ENCODE data around the gene PKN1. TPM values are rescaled to one million over a fixed set of nuclear protein-coding genes. Genes with fewer than 3 reads are reported as not detected.
"Not testable (repeated sequence)": the region's sequence is repeated elsewhere in the genome, so short reads cannot be mapped to it uniquely, and the experiment has no call there.

Gene PKN1
- total and polyA plus RNA-seq, 2 of the 13 experiments (the other 11 are each of a cell fraction or from before 2014, with no cell fraction given): 45.7 to 54.5 TPM

GRCh38 chr19:14403145-14403930, 29.8 kb upstream of the PKN1 start:
- H3K4me3 ChIP-seq (replicated peaks in 1 of 3; ENCODE audit: insufficient read depth in 1 of 3, low read depth in 2 of 3, low read length in 3 of 3); H4K20me1 ChIP-seq (ENCODE audit: insufficient read depth, low read length); H3K9ac ChIP-seq (ENCODE audit: insufficient read depth, low read depth, low read length); CTCF ChIA-PET (ENCODE audit: low intra/inter-chr PET ratio, low total read pairs); H3K9me3 ChIP-seq (ENCODE audit: low read length); H3K27me3 ChIP-seq (ENCODE audit: control insufficient read depth in 1 of 2, insufficient read depth in 2 of 2, low read length in 2 of 2); POLR2A ChIA-PET; ATAC-seq; FAIRE-seq; H2AFZ ChIP-seq (ENCODE audit: low read length); DNase-seq (ENCODE audit: low spot score); BruUV-seq (replicated peaks); intact Hi-C loops (cut with micrococcal nuclease; ENCODE audit: unreplicated experiment); H3K4me2 ChIP-seq (ENCODE audit: low read depth, low read length); H3K79me2 ChIP-seq (ENCODE audit: insufficient read depth, low read length); H3K36me3 ChIP-seq (replicated peaks in 1 of 2; ENCODE audit: control insufficient read depth in 1 of 2, insufficient read depth in 2 of 2, low read length in 2 of 2); H3K27ac ChIP-seq (ENCODE audit: extremely low read length, insufficient read depth, low read length): not testable (repeated sequence)
- WGBS (ENCODE audit: low lambda C conversion rate): 61% methylated on average over 15 of the region's 15 CpGs
- H3K4me1 ChIP-seq (ENCODE audit: insufficient read depth, low read length): 0 out of 2 replicates have a peak, but pooled peaks cover 10% of the 10 kb centered on the region
- in situ Hi-C loops (cut with HindIII; ENCODE audit: extremely low pct_ligation_motif_present, low pct_unique_long_range_greater_than_20kb): loop anchor here (25.0 kb wide), 1 partner anchor 516 kb away; the partner anchor contains the start of gene NANOS3

- H3K36me3 ChIP-seq (replicated peaks in 1 of 2; ENCODE audit: control insufficient read depth in 1 of 2, insufficient read depth in 2 of 2, low read length in 2 of 2): peaks cover 8 to 18% of the 10 kb centered on the region in 2 experiments; a peak in 3 of 5 replicates
- 0 out of 2 replicates have a peak, but pooled peaks cover 10% of the 10 kb centered on the region for H3K4me1 ChIP-seq (ENCODE audit: insufficient read depth, low read length)
- ChIA-PET POLR2A (no interaction called here), CTCF (ENCODE audit: low intra/inter-chr PET ratio, low total read pairs) (no interaction called here)
- WGBS (ENCODE audit: low lambda C conversion rate): 77% methylated on average over 6 of the region's 9 CpGs
- intact Hi-C loops (cut with micrococcal nuclease; ENCODE audit: unreplicated experiment): no loop called here
- no peak for ATAC-seq
- BruUV-seq (replicated peaks): no TSS peak
- DNase-seq (ENCODE audit: low spot score): no peak
- in situ Hi-C loops (cut with HindIII; ENCODE audit: extremely low pct_ligation_motif_present, low pct_unique_long_range_greater_than_20kb): loop anchor here (25.0 kb wide), 1 partner anchor 517 kb away; the partner anchor contains the start of gene NANOS3
- no peaks in the 10 kb centered on the region for H3K79me2 ChIP-seq (ENCODE audit: insufficient read depth, low read length)
- no peaks in the 10 kb centered on the region for H4K20me1 ChIP-seq (ENCODE audit: insufficient read depth, low read length)
- H3K27me3 ChIP-seq (ENCODE audit: control insufficient read depth in 1 of 2, insufficient read depth in 2 of 2, low read length in 2 of 2): no peaks in the 10 kb centered on the region
- H3K9me3 ChIP-seq (ENCODE audit: low read length): no peaks in the 10 kb centered on the region
- no peak overlapping the region for H2AFZ ChIP-seq (ENCODE audit: low read length)
- H3K27ac ChIP-seq (ENCODE audit: extremely low read length, insufficient read depth, low read length): no peak overlapping the region
- H3K4me2 ChIP-seq (ENCODE audit: low read depth, low read length): no peak overlapping the region
- no peak overlapping the region for H3K9ac ChIP-seq (ENCODE audit: insufficient read depth, low read depth, low read length)
- no peak for FAIRE-seq
- H3K4me3 ChIP-seq (replicated peaks in 1 of 3; ENCODE audit: insufficient read depth in 1 of 3, low read depth in 2 of 3, low read length in 3 of 3): no peak overlapping the region
- no peak for TF ChIP-seq ZFX (CRISPR knock-in tag; IDR thresholded peaks at IDR 0.05; ENCODE audit: low read depth)
- no peak for TF ChIP-seq PRDM10 (CRISPR knock-in tag; IDR thresholded peaks at IDR 0.05; ENCODE audit: low read depth)
- no peak for TF ChIP-seq KLF15 (CRISPR knock-in tag; IDR thresholded peaks at IDR 0.05; ENCODE audit: borderline replicate concordance)
- no peak for TF ChIP-seq ATF6 (CRISPR knock-in tag; conservative IDR thresholded peaks at IDR 0.05)
- TF ChIP-seq BRF2 (CRISPR knock-in tag; IDR thresholded peaks at IDR 0.05): no peak
- no peak for TF ChIP-seq KDM2A (CRISPR knock-in tag; IDR thresholded peaks at IDR 0.05; ENCODE audit: borderline replicate concordance, low read depth)
- no peak for TF ChIP-seq PPARG (CRISPR knock-in tag; conservative IDR thresholded peaks at IDR 0.05)
- TF ChIP-seq ZSCAN20 (CRISPR knock-in tag; IDR thresholded peaks at IDR 0.05; ENCODE audit: borderline replicate concordance): no peak
- TF ChIP-seq SP140L (CRISPR knock-in tag; IDR thresholded peaks at IDR 0.05; ENCODE audit: borderline replicate concordance): no peak
Observed at GRCh38 chr19:14404312-14404711, 28.8 kb upstream of the PKN1 start.

Measured in HepG2 (cell line).